Measurements from ENCODE around the gene PADI6.

Gene PADI6

DNA sequence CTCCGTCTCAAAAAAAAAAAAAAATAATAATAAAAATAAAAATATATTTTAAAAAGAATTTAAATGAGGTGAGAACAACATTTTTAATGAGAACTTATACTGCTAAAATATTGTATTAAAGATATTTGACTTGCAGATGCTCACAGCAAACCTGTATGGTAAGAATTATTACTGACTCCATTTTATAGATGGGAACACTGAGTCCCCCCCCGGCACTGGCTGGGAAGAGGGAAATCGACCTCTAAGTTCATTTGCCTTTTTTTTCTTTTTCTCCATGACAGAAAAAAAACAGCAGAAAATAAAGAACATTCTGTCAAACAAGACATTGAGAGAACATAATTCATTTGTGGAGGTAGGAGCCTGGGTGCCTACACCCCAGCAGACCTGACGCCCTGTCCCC lies 13.4 kb upstream of the PADI6 start:
- DNase-seq, result no peak

GRCh38 chr1:17359031-17359430 lies 13.0 kb upstream of the PADI6 start:
- DNase-seq, result no peak

DNA sequence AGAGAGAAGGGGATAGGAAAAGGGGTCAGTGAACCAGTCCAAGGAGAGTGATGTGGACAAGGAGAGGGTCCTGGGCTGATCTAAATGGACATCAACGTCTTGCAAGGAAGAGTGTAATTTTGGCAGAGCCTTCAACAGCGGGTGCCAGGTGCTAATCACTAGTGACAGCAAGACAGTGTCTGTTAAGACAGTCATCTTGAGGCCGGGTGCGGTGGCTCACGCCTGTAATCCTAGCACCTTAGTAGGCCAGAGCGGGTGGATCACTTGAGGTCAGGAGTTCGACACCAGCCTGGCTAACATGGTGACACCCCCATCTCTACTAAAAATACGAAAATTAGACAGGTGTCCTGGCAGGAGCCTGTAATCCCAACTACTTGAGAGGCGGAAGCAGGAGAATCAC lies 12.2 kb upstream of the PADI6 start:
- no peak for DNase-seq

DNA sequence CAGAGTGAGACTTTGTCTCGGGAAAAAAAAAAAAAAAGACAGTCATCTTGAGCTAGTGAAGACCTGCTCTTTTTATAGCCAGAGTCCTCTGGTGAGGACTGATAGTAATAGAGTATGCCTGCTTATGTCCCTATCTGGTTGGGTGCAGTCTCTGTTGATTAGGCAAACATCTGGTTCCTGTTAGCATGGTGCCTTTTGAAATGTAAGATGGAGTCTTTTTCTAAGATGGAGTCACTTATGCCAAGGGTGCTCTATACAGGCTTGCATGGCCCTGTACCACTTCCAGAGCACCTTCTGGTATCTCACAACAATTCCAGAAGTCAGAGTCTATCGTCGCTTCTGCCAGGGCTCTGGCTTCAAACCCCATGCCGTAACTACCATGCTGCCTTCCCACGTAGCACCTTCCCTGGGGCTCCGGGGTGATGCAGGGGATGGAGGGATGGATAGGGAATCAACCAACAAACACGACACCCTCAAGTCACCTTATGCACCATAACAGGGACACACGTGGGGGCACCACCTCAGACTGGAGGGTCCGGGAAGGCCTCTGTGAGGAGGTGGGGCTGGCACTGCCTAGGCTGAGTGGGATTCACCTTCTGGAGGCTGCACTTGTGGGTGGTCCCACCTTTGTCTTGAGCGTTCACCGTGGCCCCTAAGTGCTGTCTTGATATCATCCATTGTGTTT lies 11.6 kb upstream of the PADI6 start:
- DNase-seq, result no peak

DNA sequence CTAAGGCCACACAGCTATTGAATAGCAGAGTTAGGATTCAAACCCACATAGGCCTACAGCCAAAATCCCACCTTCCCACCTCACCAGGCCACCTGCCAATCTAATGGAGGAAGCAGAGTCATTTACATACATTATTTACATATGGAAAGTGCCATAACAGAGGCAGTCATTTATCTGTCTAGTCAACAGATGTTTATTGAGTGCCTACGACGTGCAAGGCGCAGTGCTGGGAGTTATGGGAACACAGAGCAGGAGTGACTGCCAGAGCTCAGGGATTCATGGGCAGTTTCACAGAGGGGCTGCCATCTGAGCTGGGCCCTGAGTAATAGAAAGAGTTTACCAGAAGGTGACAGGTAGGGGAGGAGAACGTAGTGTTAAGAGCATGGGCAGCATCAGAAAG lies 10.3 kb upstream of the PADI6 start:
- no peak for DNase-seq

GRCh38 chr1:17363351-17363750 lies 8.6 kb upstream of the PADI6 start:
- no peak for DNase-seq

- no peak for DNase-seq
These were observed 8.2 kb upstream of the PADI6 start for GRCh38 chr1:17363771-17364170.

GRCh38 chr1:17365293-17365692 lies 6.7 kb upstream of the PADI6 start:
- no peak for DNase-seq

DNA sequence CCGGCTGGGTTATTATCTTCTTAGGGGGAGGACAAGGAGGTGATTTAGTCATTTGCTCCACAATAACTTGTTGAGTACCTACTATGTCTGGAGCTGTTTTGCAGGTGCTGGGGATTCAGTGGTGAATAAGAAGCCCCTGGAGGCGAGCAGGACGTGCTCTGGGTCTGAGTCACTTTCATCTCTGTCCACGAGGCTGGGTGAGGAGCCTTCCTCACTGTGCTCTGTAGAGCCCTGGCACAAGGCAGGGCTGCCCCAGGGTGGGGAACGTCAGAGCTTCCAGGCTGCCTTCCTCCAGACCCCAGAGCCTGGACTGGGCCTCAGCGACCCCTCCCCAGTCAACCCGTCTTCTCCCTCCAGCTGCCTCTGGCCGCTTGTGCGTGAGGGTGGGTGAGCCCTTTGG lies 2.5 kb upstream of the PADI6 start:
- no peak for DNase-seq

- no peak for DNase-seq
These were observed 1.4 kb upstream of the PADI6 start for GRCh38 chr1:17370618-17371017.

DNA sequence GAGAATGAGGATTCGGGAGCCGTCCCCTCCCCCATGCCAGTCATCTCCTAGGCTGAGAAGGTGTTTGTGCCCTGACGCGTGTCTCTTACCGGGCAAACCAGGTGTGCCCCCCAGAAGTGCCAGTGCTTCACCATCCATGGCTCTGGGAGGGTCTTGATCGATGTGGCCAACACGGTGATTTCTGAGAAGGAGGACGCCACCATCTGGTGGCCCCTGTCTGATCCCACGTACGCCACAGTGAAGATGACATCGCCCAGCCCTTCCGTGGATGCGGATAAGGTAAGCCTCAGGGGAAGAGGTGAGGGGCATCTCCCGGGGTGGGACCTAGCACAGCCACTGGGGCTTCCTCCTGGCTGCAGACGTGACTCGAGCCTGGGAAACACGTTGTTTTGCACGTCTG lies 959 bp downstream of the PADI6 start:
- DNase-seq, result no peak

DNA sequence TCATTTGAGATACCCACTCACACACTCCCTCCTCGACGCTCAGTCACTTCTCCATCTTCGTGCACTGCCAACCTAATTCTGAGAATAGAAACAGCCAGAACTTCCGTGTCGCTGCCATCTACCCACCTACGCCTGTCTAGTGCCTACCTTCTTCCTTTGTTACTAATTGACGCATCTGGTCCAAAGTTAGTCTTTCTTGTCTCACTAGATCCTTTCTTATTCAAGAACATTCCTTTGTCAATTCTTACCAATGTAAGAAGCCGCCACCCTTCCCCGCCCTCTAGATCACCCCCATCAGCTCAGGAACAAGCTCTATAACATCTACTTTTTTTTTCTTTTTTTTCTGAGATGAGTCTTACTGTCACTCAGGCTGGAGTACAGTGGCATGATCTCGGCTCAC lies 3.7 kb downstream of the PADI6 start:
- no peak for DNase-seq

- DNase-seq, result no peak
These were observed 5.4 kb downstream of the PADI6 start for GRCh38 chr1:17377325-17377953.

DNA sequence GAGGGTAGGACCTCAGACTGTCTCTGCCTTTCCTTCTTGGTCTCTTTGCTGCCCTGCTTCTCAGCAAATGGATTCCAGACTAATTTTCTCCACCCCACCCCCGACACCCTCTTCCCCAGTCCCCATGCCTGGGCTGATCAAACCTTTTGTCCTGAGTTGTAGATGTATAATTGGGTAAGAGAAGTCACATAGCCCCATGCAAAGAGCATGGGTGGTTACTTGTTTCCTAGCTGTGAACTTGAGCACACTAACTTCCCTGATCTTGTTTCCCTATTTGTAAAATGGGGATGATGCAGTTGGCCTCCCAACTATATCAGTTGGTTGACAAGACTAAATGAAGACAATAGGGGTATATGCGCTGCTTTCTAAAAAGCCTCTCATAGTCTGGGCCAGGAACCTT lies 9.2 kb downstream of the PADI6 start:
- DNase-seq, result no peak

DNA sequence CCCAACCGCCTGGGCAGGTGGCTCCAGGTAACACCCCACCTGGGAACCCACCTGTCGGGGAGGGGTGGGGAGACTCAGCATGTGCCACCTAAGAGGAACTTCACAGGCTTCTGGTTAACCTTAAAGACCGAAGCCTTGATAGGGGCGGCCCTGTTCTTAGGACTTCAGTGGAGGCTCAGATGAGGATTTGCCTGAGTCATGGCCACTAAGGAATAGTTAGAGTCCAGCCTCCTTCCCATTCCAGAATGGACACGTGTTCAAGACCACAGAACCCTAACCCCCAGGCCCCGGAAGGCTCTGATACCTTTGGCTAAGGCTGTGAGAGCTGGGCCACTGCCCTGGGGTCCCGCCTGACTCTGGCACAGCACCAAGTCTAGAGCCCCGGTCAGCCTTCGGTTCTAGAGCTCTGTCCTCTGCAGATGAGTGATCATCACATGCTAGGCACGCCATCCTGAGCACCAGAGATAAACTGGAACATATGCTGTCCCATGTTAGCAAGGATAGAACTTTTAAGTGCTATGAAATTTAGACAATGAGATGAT lies 20.3 kb downstream of the PADI6 start:
- no peak for DNase-seq

DNA sequence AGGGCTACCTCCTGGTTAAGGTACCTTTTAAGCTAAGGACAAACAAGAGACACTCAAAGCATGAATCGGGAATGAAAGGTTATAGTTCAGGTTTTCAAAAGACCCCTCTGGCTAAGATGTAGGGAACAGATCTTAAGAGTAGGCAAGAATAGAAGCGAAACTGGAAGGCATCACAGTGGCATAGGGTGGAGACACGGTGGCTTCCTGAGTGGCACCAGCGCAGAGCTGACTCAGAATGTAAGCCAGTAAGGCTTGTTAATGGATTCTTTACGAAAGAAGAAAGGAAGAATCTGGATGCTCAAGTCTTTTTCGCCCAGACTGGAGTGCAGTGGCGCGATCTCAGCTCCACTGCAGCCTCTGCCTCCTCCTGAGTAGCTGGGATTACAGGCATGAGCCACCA lies 21.2 kb downstream of the PADI6 start:
- DNase-seq, result peak in 1 of 5 experiments; percentile 14

- no peak for DNase-seq
These were observed 26.1 kb downstream of the PADI6 start for GRCh38 chr1:17397910-17398695.

DNA sequence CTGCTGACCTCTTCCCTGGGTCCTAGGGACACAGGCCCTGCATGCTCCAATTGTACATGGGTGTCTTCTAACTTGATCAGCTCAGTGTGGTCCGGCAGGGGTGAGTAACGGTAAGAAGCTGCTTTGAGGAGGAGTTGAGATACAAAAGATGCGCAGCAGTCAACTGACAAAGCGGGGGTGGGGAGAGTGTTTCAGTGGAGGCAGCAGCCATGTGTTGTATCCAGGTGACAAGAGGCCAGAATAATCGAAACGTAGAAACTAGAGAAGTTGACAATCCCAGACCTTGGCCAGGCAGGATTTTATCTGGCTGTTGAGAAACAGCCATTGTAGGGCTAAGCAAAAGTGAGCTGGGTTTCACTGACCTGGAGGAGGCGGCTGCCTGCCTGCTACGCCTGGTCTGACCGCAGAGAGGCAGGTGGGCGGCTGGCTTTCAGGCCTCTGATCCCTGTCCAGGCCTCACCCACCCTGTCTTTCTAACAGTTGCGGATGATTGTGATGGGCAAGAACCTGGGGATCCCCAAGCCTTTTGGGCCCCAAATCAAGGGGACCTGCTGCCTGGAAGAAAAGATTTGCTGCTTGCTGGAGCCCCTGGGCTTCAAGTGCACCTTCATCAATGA lies 28.8 kb downstream of the PADI6 start:
- no peak for DNase-seq

DNA sequence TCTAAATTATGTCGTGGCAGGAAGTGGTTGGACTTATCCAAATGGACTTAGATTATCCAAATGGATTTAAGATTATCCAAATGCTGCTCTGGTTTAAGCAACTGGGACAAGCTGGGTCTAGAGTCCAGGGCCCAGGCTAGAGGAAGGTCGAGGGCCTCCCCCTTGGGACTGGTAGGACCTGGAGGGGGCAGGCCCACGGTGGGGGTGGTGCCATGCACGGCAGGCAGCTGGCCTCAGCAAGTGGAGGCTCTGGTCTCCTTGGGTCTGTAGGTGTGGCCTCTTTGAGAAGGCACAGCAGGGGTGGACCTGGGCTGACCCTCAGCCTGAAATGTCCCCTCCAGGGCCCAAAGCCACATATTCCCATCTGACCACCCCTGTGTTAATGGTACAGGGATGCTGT lies 29.8 kb downstream of the PADI6 start:
- DNase-seq, result no peak

GRCh38 chr1:17403081-17403480 lies 31.1 kb downstream of the PADI6 start:
- DNase-seq, result no peak

DNA sequence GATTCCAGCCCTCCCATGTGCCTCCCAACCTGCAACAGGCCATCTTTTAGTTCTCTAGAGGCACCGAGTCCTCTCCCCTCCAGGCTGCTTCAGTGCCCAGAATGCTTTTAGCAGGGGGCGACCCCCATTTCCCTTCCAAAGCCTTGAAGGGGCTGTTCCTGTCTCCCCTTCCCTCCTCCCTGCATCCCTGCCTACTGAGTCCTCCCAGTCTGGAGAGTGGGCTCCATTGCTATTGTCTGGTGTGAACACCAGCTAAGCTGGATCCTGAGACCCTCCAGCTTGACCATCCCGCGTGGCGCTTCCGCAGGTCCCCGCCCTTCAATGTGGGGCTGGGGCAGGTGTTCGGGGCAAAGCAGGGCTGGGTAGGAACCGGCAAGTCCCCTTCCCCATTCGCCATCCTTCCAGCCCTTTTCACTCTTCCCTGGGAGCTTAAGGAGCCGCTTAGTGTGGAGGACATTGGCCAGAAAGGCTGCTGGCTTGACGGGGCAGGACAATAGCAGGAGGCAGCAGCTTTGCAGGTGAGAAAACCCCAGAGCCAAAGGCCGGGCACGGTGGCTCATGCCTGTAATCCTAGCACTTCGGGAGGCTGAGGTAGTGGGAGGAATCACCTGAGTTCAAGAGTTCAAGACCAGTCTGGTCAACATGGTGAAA lies 32.2 kb downstream of the PADI6 start:
- DNase-seq, result no peak

DNA sequence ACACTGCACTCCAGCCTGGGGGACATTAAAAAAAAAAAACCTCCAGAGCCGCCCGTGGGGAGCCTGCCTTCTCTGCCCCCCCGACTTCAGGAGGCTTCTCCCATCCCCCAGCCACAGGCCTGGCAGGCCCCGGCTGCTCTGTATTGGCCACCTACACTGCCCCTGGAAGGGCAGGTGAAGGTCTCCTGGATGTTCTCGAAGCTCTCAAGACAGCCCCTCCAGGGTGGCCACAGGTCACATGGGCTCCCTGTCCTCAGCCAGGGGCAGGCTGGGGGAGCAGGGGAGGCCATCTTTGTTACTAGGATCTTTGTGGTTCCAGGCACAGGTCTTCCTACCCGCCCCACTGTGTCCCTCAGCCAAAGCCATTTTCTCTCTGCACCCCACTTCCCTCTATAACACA lies 32.8 kb downstream of the PADI6 start:
- DNase-seq, result no peak

Measured in T-helper 2 cell (primary cell).